Kidney (tissue), 14 donors: ENCODE results near the gene FURIN. TPM values are rescaled to one million over a fixed set of nuclear protein-coding genes. Genes with fewer than 3 reads are reported as not detected.

Experiments used
- DNase-seq, 5 donors: peaks; one replicate each; pipeline ENCODE4 v3.0.0-alpha.2; 2013 to 2020
- FAIRE-seq: peaks from 2 replicates; lab custom pipeline; 2012; peaks lifted over from hg19 to GRCh38; lab: Jason Lieb, UNC
- H3K27ac ChIP-seq, 2 donors: one replicate each; pipeline ENCODE4 v1.7.0; 2013; ENCODE audit warnings: low read depth in 2 of 2, low read length in 2 of 2, inconsistent platforms in 1 of 2
- H3K27me3 ChIP-seq: one replicate; pipeline ENCODE4 v1.7.1; 2013; ENCODE audit warnings: low read length, inconsistent platforms; ENCODE audit not compliant: control insufficient read depth, insufficient read depth
- H3K36me3 ChIP-seq, 3 donors: one replicate each; pipeline versions ENCODE4 v1.7.0 to v1.7.1; 2013; ENCODE audit warnings: low read length in 3 of 3, control low read depth in 1 of 3, inconsistent platforms in 1 of 3; ENCODE audit not compliant: insufficient read depth in 3 of 3, control insufficient read depth in 2 of 3
- H3K4me1 ChIP-seq, 3 donors: one replicate each; pipeline versions ENCODE4 v1.7.0 to v1.7.1; 2013; ENCODE audit warnings: low read length in 3 of 3, inconsistent platforms in 1 of 3, low read depth in 1 of 3; ENCODE audit not compliant: control insufficient read depth in 2 of 3, insufficient read depth in 2 of 3
- H3K4me3 ChIP-seq, 3 donors: one replicate each; pipeline versions ENCODE4 v1.7.0 to v1.8.1; 2013; ENCODE audit warnings: low read length in 3 of 3, control low read depth in 1 of 3, inconsistent platforms in 1 of 3
- H3K9ac ChIP-seq, 3 donors: one replicate each; pipeline versions ENCODE4 v1.7.0 to v1.7.1; 2013; ENCODE audit warnings: low read length in 3 of 3, control low read depth in 1 of 3, inconsistent platforms in 1 of 3
- H3K9me3 ChIP-seq, 3 donors: one replicate each; pipeline versions ENCODE4 v1.7.0 to v1.7.1; 2013; ENCODE audit warnings: low read length in 3 of 3, control low read depth in 1 of 3, inconsistent platforms in 1 of 3; ENCODE audit not compliant: control insufficient read depth in 2 of 3, insufficient read depth in 1 of 3
- intact Hi-C: fragments of 100-400 bp; cut with DNase I; formaldehyde crosslinking; loops from one replicate; pipeline ENCODE4 v1.11.1; 2022
- polyA plus RNA-seq: library from polyadenylated mRNA; stranded (reverse); fragments of 350-450 nt; fragmentation: Illumina TruSeq; extraction: RNeasy Lipid Tissue Mini Kit (QIAGEN cat#74804); gene quantifications from one replicate; pipeline ENCODE4 v1.2.3, GENCODE V29; 2014; ENCODE audit warnings: low read depth, low replicate concordance; ENCODE audit not compliant: insufficient read depth
- total RNA-seq: library from RNA; stranded (reverse); fragmentation: NEBNext Ultra II Directional; extraction: Animal tissue kit (Norgen Biotek cat#: 25700); gene quantifications from one replicate; pipeline ENCODE4 v1.2.1, GENCODE V29; 2021
- TF ChIP-seq, protein P1 (sequence below): IDR thresholded peaks from 3 replicates; pipeline ENCODE4 v1.5.1; 2012; ENCODE audit warnings: mild to moderate bottlenecking, moderate library complexity, borderline replicate concordance; ENCODE audit not compliant: insufficient read depth; ENCODE audit errors: extremely low read depth
- donor health status: control.
- donor health status: control.
- donor health status: control.
- donor health status: control.
- donor health status: control.
- donor health status: DM: yes; HTN: yes; CAD: no.
- donor health status: Normal renal cell carcinoma (clear cell type).

FURIN gene
- total and polyA plus RNA-seq, 2 donors from 2014 or later = 36.4 to 75.9 TPM

DNA sequence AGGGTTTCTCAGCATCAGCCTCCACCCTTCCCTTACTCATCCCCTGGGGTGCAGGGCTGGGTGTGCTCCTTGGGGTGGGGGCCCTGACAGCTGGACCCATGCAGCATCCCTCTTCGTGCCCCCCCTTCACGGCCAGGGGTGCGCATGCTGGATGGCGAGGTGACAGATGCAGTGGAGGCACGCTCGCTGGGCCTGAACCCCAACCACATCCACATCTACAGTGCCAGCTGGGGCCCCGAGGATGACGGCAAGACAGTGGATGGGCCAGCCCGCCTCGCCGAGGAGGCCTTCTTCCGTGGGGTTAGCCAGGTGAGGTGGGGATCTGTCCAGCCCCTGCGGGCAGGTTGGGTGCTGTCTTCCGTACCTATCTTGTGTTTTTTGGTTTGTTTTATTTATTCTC, 9.6 kb downstream of the FURIN start:
- no peaks in the 10 kb centered on the region for H3K27me3 ChIP-seq
- FAIRE-seq = no peak
- TF ChIP-seq, protein P1, sequence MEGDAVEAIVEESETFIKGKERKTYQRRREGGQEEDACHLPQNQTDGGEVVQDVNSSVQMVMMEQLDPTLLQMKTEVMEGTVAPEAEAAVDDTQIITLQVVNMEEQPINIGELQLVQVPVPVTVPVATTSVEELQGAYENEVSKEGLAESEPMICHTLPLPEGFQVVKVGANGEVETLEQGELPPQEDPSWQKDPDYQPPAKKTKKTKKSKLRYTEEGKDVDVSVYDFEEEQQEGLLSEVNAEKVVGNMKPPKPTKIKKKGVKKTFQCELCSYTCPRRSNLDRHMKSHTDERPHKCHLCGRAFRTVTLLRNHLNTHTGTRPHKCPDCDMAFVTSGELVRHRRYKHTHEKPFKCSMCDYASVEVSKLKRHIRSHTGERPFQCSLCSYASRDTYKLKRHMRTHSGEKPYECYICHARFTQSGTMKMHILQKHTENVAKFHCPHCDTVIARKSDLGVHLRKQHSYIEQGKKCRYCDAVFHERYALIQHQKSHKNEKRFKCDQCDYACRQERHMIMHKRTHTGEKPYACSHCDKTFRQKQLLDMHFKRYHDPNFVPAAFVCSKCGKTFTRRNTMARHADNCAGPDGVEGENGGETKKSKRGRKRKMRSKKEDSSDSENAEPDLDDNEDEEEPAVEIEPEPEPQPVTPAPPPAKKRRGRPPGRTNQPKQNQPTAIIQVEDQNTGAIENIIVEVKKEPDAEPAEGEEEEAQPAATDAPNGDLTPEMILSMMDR = no peak
- H3K4me1 ChIP-seq = peaks cover 0 to 10% (median 3%) of the 10 kb centered on the region in 3 donors
- H3K27ac ChIP-seq = no peak overlapping the region
- intact Hi-C loops = no loop called here
- H3K4me3 ChIP-seq = no peak overlapping the region
- DNase-seq = no peak
- H3K9me3 ChIP-seq = no peaks in the 10 kb centered on the region
- no peak overlapping the region for H3K9ac ChIP-seq
- peaks cover 2 to 35% (median 17%) of the 10 kb centered on the region in 3 donors for H3K36me3 ChIP-seq

GRCh38 chr15:90878660-90879059, 10.3 kb downstream of the FURIN start:
- H3K27ac ChIP-seq = no peak overlapping the region
- peaks cover 2 to 35% (median 17%) of the 10 kb centered on the region in 3 donors for H3K36me3 ChIP-seq
- TF ChIP-seq, protein P1 = no peak
- H3K9ac ChIP-seq = no peak overlapping the region
- DNase-seq (no peak), FAIRE-seq (no peak)
- no peaks in the 10 kb centered on the region for H3K27me3 ChIP-seq
- intact Hi-C loops = no loop called here
- H3K4me1 ChIP-seq = peaks cover 0 to 9% (median 5%) of the 10 kb centered on the region in 3 donors
- no peaks in the 10 kb centered on the region for H3K9me3 ChIP-seq
- no peak overlapping the region for H3K4me3 ChIP-seq

GRCh38 chr15:90879730-90880366, 11.5 kb downstream of the FURIN start:
- DNase-seq = no peak
- intact Hi-C loops = no loop called here
- peaks cover 2 to 35% (median 17%) of the 10 kb centered on the region in 3 donors for H3K36me3 ChIP-seq
- H3K27ac ChIP-seq = no peak overlapping the region
- TF ChIP-seq, protein P1 = no peak
- FAIRE-seq = no peak
- peaks cover 0 to 9% (median 6%) of the 10 kb centered on the region in 3 donors for H3K4me1 ChIP-seq
- no peak overlapping the region for H3K9ac ChIP-seq
- H3K4me3 ChIP-seq = no peak overlapping the region
- no peaks in the 10 kb centered on the region for H3K27me3 ChIP-seq
- H3K9me3 ChIP-seq = no peaks in the 10 kb centered on the region
